Brain microvascular endothelial cell (primary cell): ENCODE data around the gene NMS.

Experiments
- DNase-seq: peaks from one replicate; pipeline ENCODE4 v3.0.0-alpha.2; 2020
- H3K27ac ChIP-seq: fragments of 250-450 bp; sonication (Bioruptor Pico); 2 replicates; pipeline ENCODE4 v1.5.1; 2020; ENCODE audit warnings: mild to moderate bottlenecking, moderate library complexity
- H3K27me3 ChIP-seq: fragments of 250-450 bp; sonication (Bioruptor Pico); replicated peaks from 2 replicates; pipeline ENCODE4 v1.5.1; 2020; ENCODE audit warnings: mild to moderate bottlenecking
- H3K36me3 ChIP-seq: fragments of 250-450 bp; sonication (Bioruptor Pico); replicated peaks from 2 replicates; pipeline ENCODE4 v1.5.1; 2020; ENCODE audit warnings: mild to moderate bottlenecking
- H3K4me3 ChIP-seq: 2 replicates; pipeline ENCODE4 v1.5.1; 2011; ENCODE audit warnings: low read depth, mild to moderate bottlenecking, control low read depth, low read length, moderate library complexity
- in situ Hi-C: cut with HindIII; loops from 2 replicates; pipeline ENCODE4 v1.10.0; 2017; ENCODE audit warnings: low sequenced_read_pairs, low pct_ligation_motif_present
- TF ChIP-seq, protein P1 (sequence below): IDR thresholded peaks from 2 replicates; pipeline ENCODE4 v1.5.1; 2011; ENCODE audit warnings: low read depth, mild to moderate bottlenecking, moderate library complexity, low read length, control low read depth, inconsistent platforms; ENCODE audit errors: missing control alignments

The NMS gene

DNA sequence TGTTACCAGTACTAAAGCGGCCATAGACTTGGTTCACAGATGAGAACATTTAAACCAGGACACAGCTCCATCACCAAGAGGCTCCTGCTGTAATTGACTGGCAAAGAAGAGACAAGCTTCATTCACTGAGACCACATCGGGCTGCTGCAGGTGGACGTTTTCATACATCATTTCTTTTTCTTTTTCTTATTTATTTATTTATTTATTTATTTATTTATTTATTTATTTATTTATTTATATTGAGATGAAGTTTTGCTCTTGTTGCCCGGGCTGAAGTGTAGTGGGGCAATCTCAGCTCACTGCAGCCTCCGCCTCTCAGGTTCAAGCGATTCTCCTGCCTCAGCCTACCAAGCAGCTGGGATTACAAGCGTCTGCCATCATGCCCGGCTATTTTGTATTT lies 58.9 kb downstream of the NMS start:
- no peak for DNase-seq
- TF ChIP-seq, protein P1, sequence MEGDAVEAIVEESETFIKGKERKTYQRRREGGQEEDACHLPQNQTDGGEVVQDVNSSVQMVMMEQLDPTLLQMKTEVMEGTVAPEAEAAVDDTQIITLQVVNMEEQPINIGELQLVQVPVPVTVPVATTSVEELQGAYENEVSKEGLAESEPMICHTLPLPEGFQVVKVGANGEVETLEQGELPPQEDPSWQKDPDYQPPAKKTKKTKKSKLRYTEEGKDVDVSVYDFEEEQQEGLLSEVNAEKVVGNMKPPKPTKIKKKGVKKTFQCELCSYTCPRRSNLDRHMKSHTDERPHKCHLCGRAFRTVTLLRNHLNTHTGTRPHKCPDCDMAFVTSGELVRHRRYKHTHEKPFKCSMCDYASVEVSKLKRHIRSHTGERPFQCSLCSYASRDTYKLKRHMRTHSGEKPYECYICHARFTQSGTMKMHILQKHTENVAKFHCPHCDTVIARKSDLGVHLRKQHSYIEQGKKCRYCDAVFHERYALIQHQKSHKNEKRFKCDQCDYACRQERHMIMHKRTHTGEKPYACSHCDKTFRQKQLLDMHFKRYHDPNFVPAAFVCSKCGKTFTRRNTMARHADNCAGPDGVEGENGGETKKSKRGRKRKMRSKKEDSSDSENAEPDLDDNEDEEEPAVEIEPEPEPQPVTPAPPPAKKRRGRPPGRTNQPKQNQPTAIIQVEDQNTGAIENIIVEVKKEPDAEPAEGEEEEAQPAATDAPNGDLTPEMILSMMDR = no peak
- Histone ChIP-seq H3K36me3 (no peaks in the 10 kb centered on the region), H3K27ac (no peak overlapping the region), H3K4me3 (no peak overlapping the region), H3K27me3 (no peaks in the 10 kb centered on the region)
- in situ Hi-C loops = no loop called here

DNA sequence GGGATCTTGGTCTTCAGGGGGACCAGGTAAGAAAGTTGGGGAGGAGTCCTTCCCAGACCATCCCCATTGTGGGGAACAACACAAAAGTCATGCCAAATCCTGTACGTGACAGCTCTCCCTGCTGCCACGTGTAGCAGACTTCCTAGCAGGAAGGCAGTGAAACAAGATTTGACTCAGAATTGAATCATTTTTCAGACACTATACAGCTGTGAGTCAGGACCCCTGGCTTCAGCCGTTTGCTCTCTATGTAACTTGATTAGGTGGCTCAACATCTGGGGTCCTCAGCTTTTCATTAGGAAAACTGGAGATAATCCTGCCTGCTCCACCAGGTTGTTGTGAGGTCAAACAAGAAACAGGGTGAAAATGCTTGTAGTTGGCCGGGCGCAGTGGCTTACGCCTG lies 59.6 kb downstream of the NMS start:
- DNase-seq = no peak
- in situ Hi-C loops = no loop called here
- no peak overlapping the region for H3K4me3 ChIP-seq
- no peak overlapping the region for H3K27ac ChIP-seq
- TF ChIP-seq, protein P1 = no peak
- no peaks in the 10 kb centered on the region for H3K27me3 ChIP-seq
- no peaks in the 10 kb centered on the region for H3K36me3 ChIP-seq
